Neuron (in vitro differentiated cells): ENCODE measurements around the gene CYP20A1.
"Not testable (repeated sequence)": the region's sequence is repeated elsewhere in the genome, so short reads cannot be mapped to it uniquely, and the experiment has no call there.

Experiments
- H2AFZ ChIP-seq: one replicate; pipeline ENCODE4 v1.6.1; 2013; ENCODE audit warnings: low read depth, mild to moderate bottlenecking, inconsistent platforms, low read length, moderate library complexity
- H3K27me3 ChIP-seq: one replicate; pipeline ENCODE4 v1.6.1; 2013; ENCODE audit warnings: low read length; ENCODE audit not compliant: insufficient read depth
- H3K36me3 ChIP-seq: one replicate; pipeline ENCODE4 v1.6.1; 2013; ENCODE audit warnings: low read length; ENCODE audit not compliant: insufficient read depth
- H3K4me1 ChIP-seq: one replicate; pipeline ENCODE4 v1.6.1; 2013; ENCODE audit warnings: low read length; ENCODE audit not compliant: insufficient read depth
- H3K4me3 ChIP-seq: 2 replicates; pipeline ENCODE4 v1.5.1; 2013; ENCODE audit warnings: mild to moderate bottlenecking, low read length, moderate library complexity
- H3K9me3 ChIP-seq: one replicate; pipeline ENCODE4 v1.6.1; 2013; ENCODE audit warnings: low read length

The CYP20A1 gene

GRCh38 chr2:203240491-203240890 is 1.7 kb downstream of the CYP20A1 start:
- Histone ChIP-seq H3K9me3 (peaks cover 2% of the 10 kb centered on the region), H3K36me3 (peaks cover 12% of the 10 kb centered on the region), H2AFZ (no peak overlapping the region), H3K27me3 (no peaks in the 10 kb centered on the region), H3K4me1 (peaks cover 5% of the 10 kb centered on the region), H3K4me3 (peak overlapping the region; percentile 61)

- Histone ChIP-seq H3K36me3 (peaks cover 25% of the 10 kb centered on the region), H2AFZ (no peak overlapping the region), H3K27me3 (no peaks in the 10 kb centered on the region), H3K4me1 (peaks cover 5% of the 10 kb centered on the region), H3K4me3 (no peak overlapping the region), H3K9me3 (peaks cover 2% of the 10 kb centered on the region)
Observed at GRCh38 chr2:203242518-203242917, 3.7 kb downstream of the CYP20A1 start.

GRCh38 chr2:203246646-203247045 is 7.8 kb downstream of the CYP20A1 start:
- H3K27me3 ChIP-seq: no peaks in the 10 kb centered on the region
- H2AFZ ChIP-seq: no peak overlapping the region
- no peak overlapping the region for H3K4me3 ChIP-seq
- peaks cover 37% of the 10 kb centered on the region for H3K36me3 ChIP-seq
- no peaks in the 10 kb centered on the region for H3K4me1 ChIP-seq
- H3K9me3 ChIP-seq: peaks cover 2% of the 10 kb centered on the region

- H3K4me3 ChIP-seq: no peak overlapping the region
- H3K27me3 ChIP-seq: no peaks in the 10 kb centered on the region
- H3K4me1 ChIP-seq: no peaks in the 10 kb centered on the region
- H2AFZ ChIP-seq: no peak overlapping the region
- H3K9me3 ChIP-seq: no peaks in the 10 kb centered on the region
- H3K36me3 ChIP-seq: peaks cover 51% of the 10 kb centered on the region
Observed at GRCh38 chr2:203252818-203253217, 14.0 kb downstream of the CYP20A1 start.

GRCh38 chr2:203253422-203254095 is 14.7 kb downstream of the CYP20A1 start:
- H3K36me3 ChIP-seq: peaks cover 52% of the 10 kb centered on the region
- not testable (repeated sequence) for H3K27me3 ChIP-seq, H3K4me3 ChIP-seq, H3K9me3 ChIP-seq, H2AFZ ChIP-seq, H3K4me1 ChIP-seq

GRCh38 chr2:203261326-203262159 is 22.7 kb downstream of the CYP20A1 start:
- H3K27me3 ChIP-seq: no peaks in the 10 kb centered on the region
- no peak overlapping the region for H3K4me3 ChIP-seq
- H3K4me1 ChIP-seq: no peaks in the 10 kb centered on the region
- no peaks in the 10 kb centered on the region for H3K9me3 ChIP-seq
- H2AFZ ChIP-seq: no peak overlapping the region
- H3K36me3 ChIP-seq: peaks cover 33% of the 10 kb centered on the region

GRCh38 chr2:203279288-203279687 is 40.5 kb downstream of the CYP20A1 start:
- Histone ChIP-seq H3K4me3 (no peak overlapping the region), H3K27me3 (no peaks in the 10 kb centered on the region), H3K36me3 (peaks cover 66% of the 10 kb centered on the region), H3K9me3 (no peaks in the 10 kb centered on the region), H2AFZ (no peak overlapping the region), H3K4me1 (no peaks in the 10 kb centered on the region)

GRCh38 chr2:203280428-203281064 is 41.7 kb downstream of the CYP20A1 start:
- Histone ChIP-seq H3K4me1 (no peaks in the 10 kb centered on the region), H3K4me3 (no peak overlapping the region), H3K9me3 (no peaks in the 10 kb centered on the region), H2AFZ (no peak overlapping the region), H3K36me3 (peaks cover 70% of the 10 kb centered on the region), H3K27me3 (no peaks in the 10 kb centered on the region)

GRCh38 chr2:203282101-203282500 is 43.3 kb downstream of the CYP20A1 start:
- no peaks in the 10 kb centered on the region for H3K27me3 ChIP-seq
- no peak overlapping the region for H2AFZ ChIP-seq
- no peak overlapping the region for H3K4me3 ChIP-seq
- H3K36me3 ChIP-seq: peaks cover 82% of the 10 kb centered on the region
- H3K4me1 ChIP-seq: no peaks in the 10 kb centered on the region
- no peaks in the 10 kb centered on the region for H3K9me3 ChIP-seq

- Histone ChIP-seq H3K27me3 (no peaks in the 10 kb centered on the region), H3K4me3 (no peak overlapping the region), H3K36me3 (peaks cover 49% of the 10 kb centered on the region), H3K9me3 (no peaks in the 10 kb centered on the region), H2AFZ (no peak overlapping the region), H3K4me1 (no peaks in the 10 kb centered on the region)
Observed at GRCh38 chr2:203286532-203286931, 47.7 kb downstream of the CYP20A1 start.

- H2AFZ ChIP-seq: no peak overlapping the region
- peaks cover 10% of the 10 kb centered on the region for H3K4me1 ChIP-seq
- H3K36me3 ChIP-seq: peaks cover under 1% of the 10 kb centered on the region
- H3K27me3 ChIP-seq: no peaks in the 10 kb centered on the region
- H3K4me3 ChIP-seq: no peak overlapping the region
- H3K9me3 ChIP-seq: no peaks in the 10 kb centered on the region
Observed at GRCh38 chr2:203301667-203302066, 62.8 kb downstream of the CYP20A1 start.

GRCh38 chr2:203302586-203302985 is 63.8 kb downstream of the CYP20A1 start:
- H3K4me3 ChIP-seq, H2AFZ ChIP-seq, H3K36me3 ChIP-seq, H3K9me3 ChIP-seq, H3K27me3 ChIP-seq, H3K4me1 ChIP-seq: not testable (repeated sequence)

- no peak overlapping the region for H2AFZ ChIP-seq
- no peak overlapping the region for H3K4me3 ChIP-seq
- H3K27me3 ChIP-seq: no peaks in the 10 kb centered on the region
- no peaks in the 10 kb centered on the region for H3K4me1 ChIP-seq
- no peaks in the 10 kb centered on the region for H3K9me3 ChIP-seq
- H3K36me3 ChIP-seq: no peaks in the 10 kb centered on the region
Observed at GRCh38 chr2:203310688-203311436, 72.0 kb downstream of the CYP20A1 start.
